ENCODE data around the gene MGA. TPM values are rescaled to one million over a fixed set of nuclear protein-coding genes. Genes with fewer than 3 reads are reported as not detected.

Gene MGA
- total RNA-seq, 1 donor from 2014 or later, result 25.3 TPM

- peak overlapping the region; percentile 70 to 90 for H3K27ac ChIP-seq
- H3K4me1 ChIP-seq, result peaks cover 0 to 30% of the 10 kb centered on the region in 2 donors
- no peak for DNase-seq (ENCODE audit: low spot score in 2 of 2)
- no peaks in the 10 kb centered on the region for H3K9me3 ChIP-seq
- intact Hi-C loops (cut with DNase I), result loop anchor here (5.0 kb wide), 4 partner anchors 129 to 284 kb away; partner anchors contain the start of gene EHD4
- H3K4me3 ChIP-seq, result peak overlapping the region; percentile 73 to 82
- TF ChIP-seq, protein P1, sequence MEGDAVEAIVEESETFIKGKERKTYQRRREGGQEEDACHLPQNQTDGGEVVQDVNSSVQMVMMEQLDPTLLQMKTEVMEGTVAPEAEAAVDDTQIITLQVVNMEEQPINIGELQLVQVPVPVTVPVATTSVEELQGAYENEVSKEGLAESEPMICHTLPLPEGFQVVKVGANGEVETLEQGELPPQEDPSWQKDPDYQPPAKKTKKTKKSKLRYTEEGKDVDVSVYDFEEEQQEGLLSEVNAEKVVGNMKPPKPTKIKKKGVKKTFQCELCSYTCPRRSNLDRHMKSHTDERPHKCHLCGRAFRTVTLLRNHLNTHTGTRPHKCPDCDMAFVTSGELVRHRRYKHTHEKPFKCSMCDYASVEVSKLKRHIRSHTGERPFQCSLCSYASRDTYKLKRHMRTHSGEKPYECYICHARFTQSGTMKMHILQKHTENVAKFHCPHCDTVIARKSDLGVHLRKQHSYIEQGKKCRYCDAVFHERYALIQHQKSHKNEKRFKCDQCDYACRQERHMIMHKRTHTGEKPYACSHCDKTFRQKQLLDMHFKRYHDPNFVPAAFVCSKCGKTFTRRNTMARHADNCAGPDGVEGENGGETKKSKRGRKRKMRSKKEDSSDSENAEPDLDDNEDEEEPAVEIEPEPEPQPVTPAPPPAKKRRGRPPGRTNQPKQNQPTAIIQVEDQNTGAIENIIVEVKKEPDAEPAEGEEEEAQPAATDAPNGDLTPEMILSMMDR (IDR thresholded peaks at IDR 0.05), result no peak
- no peaks in the 10 kb centered on the region for H3K27me3 ChIP-seq
- H3K36me3 ChIP-seq, result no peaks in the 10 kb centered on the region
Measured at GRCh38 chr15:41773332-41773728, 113.1 kb downstream of the MGA start.

- no peak for DNase-seq (ENCODE audit: low spot score in 2 of 2)
- H3K9me3 ChIP-seq, result no peaks in the 10 kb centered on the region
- no peaks in the 10 kb centered on the region for H3K27me3 ChIP-seq
- intact Hi-C loops (cut with DNase I), result loop anchor here (1.0 to 5.0 kb wide), 8 partner anchors 18 to 284 kb away; partner anchors contain the start of genes EHD4, JMJD7 and MGA
- no peaks in the 10 kb centered on the region for H3K36me3 ChIP-seq
- H3K27ac ChIP-seq, result peak overlapping the region; percentile 70 to 90
- TF ChIP-seq, protein P1 (IDR thresholded peaks at IDR 0.05), result no peak
- H3K4me3 ChIP-seq, result peak overlapping the region; percentile 73 to 82
- peaks cover 0 to 30% of the 10 kb centered on the region in 2 donors for H3K4me1 ChIP-seq
Measured at GRCh38 chr15:41773729-41774061, 113.5 kb downstream of the MGA start.

- Histone ChIP-seq H3K27ac (peak within 1 kb of the TSS; percentile 70 to 90), H3K9me3 (no peaks in the 10 kb centered on the region), H3K4me3 (peak within 1 kb of the TSS; percentile 73 to 82), H3K4me1 (peaks cover 0 to 30% of the 10 kb centered on the region in 2 donors), H3K27me3 (no peaks in the 10 kb centered on the region), H3K36me3 (no peaks in the 10 kb centered on the region)
- TF ChIP-seq, protein P1 (IDR thresholded peaks at IDR 0.05), result peak; percentile 67 to 81 (median 74)
- intact Hi-C loops (cut with DNase I), result loop anchor here (1.0 to 5.0 kb wide), 8 partner anchors 17 to 283 kb away; partner anchors contain the start of genes EHD4, JMJD7 and MGA
- peak; percentile 92 to 99 for DNase-seq (ENCODE audit: low spot score in 2 of 2)
Measured at GRCh38 chr15:41774062-41774881, 114.1 kb downstream of the MGA start, which contains the start of gene MAPKBP1. Gene MAPKBP1 (plus strand): TSS chr15:41774484. CDS start chr15:41775276, 792 bp downstream.

DNA sequence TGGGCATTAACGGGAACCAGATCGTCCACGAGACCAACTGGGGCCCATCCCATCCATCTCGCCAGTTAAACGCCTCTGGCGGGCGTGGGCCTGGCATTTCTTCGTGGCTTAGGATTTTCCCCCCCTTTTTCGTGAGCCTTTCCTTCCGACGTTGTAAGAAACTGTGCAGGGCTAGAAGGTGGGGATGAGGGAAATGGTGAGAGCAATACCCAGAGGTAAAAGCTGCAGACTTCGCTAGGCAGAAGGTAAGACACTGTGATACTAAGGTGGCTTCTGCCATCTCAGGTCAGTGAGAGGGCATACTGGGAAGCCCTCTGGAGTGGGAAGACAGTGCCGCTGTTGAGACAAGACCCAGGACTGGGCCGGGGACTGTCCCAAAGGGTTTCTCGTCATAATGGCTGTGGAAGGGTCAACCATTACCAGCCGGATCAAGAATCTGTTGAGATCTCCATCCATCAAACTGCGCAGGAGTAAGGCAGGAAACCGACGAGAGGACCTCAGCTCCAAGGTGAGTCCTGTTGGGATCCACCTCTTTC is 114.7 kb downstream of the MGA start:
- TF ChIP-seq, protein P1 (IDR thresholded peaks at IDR 0.05), result no peak
- H3K27ac ChIP-seq, result peak overlapping the region; percentile 70 to 90
- intact Hi-C loops (cut with DNase I), result loop anchor here (1.0 to 5.0 kb wide), 8 partner anchors 16 to 282 kb away; partner anchors contain the start of genes EHD4, JMJD7 and MGA

DNA sequence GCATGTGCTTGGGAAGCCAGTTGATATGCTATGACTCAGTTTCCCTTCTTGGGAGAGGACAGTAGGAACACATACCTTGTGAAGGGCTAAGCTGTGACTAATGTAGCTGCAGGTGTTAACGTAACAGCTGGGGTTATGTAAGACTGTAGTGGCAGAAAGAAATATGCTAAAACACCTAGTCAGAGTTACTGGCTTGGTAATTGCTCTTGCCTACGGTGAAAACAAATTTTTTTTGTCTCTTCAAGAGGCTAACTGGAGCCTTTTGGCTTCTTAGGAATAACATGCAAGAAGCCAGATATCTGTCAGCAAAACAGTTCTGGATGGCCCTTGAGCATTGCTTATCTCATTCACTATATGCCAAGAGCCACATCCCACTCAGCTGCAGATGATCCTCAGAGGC is 115.4 kb downstream of the MGA start:
- Histone ChIP-seq H3K9me3 (no peaks in the 10 kb centered on the region), H3K4me1 (peaks cover 0 to 30% of the 10 kb centered on the region in 2 donors), H3K4me3 (peak overlapping the region; percentile 73 to 82), H3K36me3 (no peaks in the 10 kb centered on the region), H3K27ac (peak overlapping the region in 1 of 2 donors; percentile 70), H3K27me3 (no peaks in the 10 kb centered on the region)
- TF ChIP-seq, protein P1 (IDR thresholded peaks at IDR 0.05), result no peak
- intact Hi-C loops (cut with DNase I), result loop anchor here (2.0 kb wide), 1 partner anchor 115 kb away; the partner anchor contains the start of gene MGA
- DNase-seq (ENCODE audit: low spot score in 2 of 2), result no peak

More for the DNA sequence above, 114.7 kb downstream of the MGA start:
- no peaks in the 10 kb centered on the region for H3K9me3 ChIP-seq
- DNase-seq (ENCODE audit: low spot score in 2 of 2), result no peak
- no peaks in the 10 kb centered on the region for H3K36me3 ChIP-seq
- H3K4me1 ChIP-seq, result peaks cover 0 to 30% of the 10 kb centered on the region in 2 donors
- peak overlapping the region; percentile 73 to 82 for H3K4me3 ChIP-seq
- no peaks in the 10 kb centered on the region for H3K27me3 ChIP-seq

Data from ascending aorta (tissue), 2 donors.